Esophagus (tissue), 2 donors: ENCODE data around the gene PDE4D. TPM values are rescaled to one million over a fixed set of nuclear protein-coding genes. Genes with fewer than 3 reads are reported as not detected.

ENCODE experiments used
- H3K27ac ChIP-seq, 2 donors: one replicate each; pipeline ENCODE4 v1.5.1; 2013; ENCODE audit warnings: low read depth in 2 of 2, mild to moderate bottlenecking in 2 of 2, inconsistent platforms in 1 of 2, low read length in 1 of 2, moderate library complexity in 1 of 2
- H3K27me3 ChIP-seq, 2 donors: one replicate each; pipeline ENCODE4 v1.6.1; 2013; ENCODE audit warnings: low read length in 2 of 2, control low read depth in 1 of 2, mild to moderate bottlenecking in 1 of 2; ENCODE audit not compliant: insufficient read depth in 2 of 2, control insufficient read depth in 1 of 2
- H3K36me3 ChIP-seq, 2 donors: one replicate each; pipeline ENCODE4 v1.6.1; 2013; ENCODE audit warnings: low read length in 1 of 2; ENCODE audit not compliant: control insufficient read depth in 2 of 2, insufficient read depth in 2 of 2
- H3K4me1 ChIP-seq, 2 donors: one replicate each; pipeline ENCODE4 v1.6.1; 2013; ENCODE audit warnings: low read length in 1 of 2; ENCODE audit not compliant: control insufficient read depth in 2 of 2, insufficient read depth in 2 of 2
- H3K4me3 ChIP-seq, 2 donors: one replicate each; pipeline ENCODE4 v1.5.1; 2013; ENCODE audit warnings: low read length in 2 of 2, mild to moderate bottlenecking in 2 of 2, low read depth in 1 of 2, moderate library complexity in 1 of 2
- H3K9me3 ChIP-seq, 2 donors: one replicate each; pipeline ENCODE4 v1.6.1; 2013; ENCODE audit warnings: mild to moderate bottlenecking in 2 of 2, low read depth in 1 of 2, low read length in 1 of 2, moderate library complexity in 1 of 2; ENCODE audit not compliant: control insufficient read depth in 2 of 2, insufficient read depth in 1 of 2
- WGBS, 2 donors: extraction: QIAGEN DNeasy Blood & Tissue Kit; methylation state at CpG; one replicate each; pipeline ENCODE4 v1.1.7; 2013; 5-methylcytosine and 5-hydroxymethylcytosine counted together
- polyA plus RNA-seq, 2 donors: library from polyadenylated mRNA; stranded (reverse); fragments of 200-250 nt; gene quantifications; one replicate each; pipeline ENCODE4 v1.2.3, GENCODE V29; 2013
- donor health status: healthy with polysubstance abuse.
- donor health status: Bipolar disorder and iron deficiency.

Gene PDE4D
- polyA plus RNA-seq, 2 donors, result 1.5 to 2.5 TPM

- H3K9me3 ChIP-seq, result no peaks in the 10 kb centered on the region
- no peaks in the 10 kb centered on the region for H3K36me3 ChIP-seq
- no peak overlapping the region for H3K4me3 ChIP-seq
- H3K27me3 ChIP-seq, result no peaks in the 10 kb centered on the region
- 90 to 91% methylated on average over 6 of the region's 6 CpGs for WGBS, 2 donors
- no peak overlapping the region for H3K27ac ChIP-seq
- no peaks in the 10 kb centered on the region for H3K4me1 ChIP-seq
These were observed 725.5 kb downstream of the PDE4D start for GRCh38 chr5:59168067-59168466.

GRCh38 chr5:59164041-59164830 is 729.3 kb downstream of the PDE4D start:
- Histone ChIP-seq H3K9me3 (no peaks in the 10 kb centered on the region), H3K4me1 (no peaks in the 10 kb centered on the region), H3K27me3 (no peaks in the 10 kb centered on the region), H3K36me3 (no peaks in the 10 kb centered on the region), H3K27ac (no peak overlapping the region), H3K4me3 (no peak overlapping the region)
- WGBS, 2 donors, result 68 to 76% methylated on average over 7 of the region's 7 CpGs

GRCh38 chr5:59161221-59162105 is 732.1 kb downstream of the PDE4D start:
- 89 to 94% methylated on average over 9 of the region's 9 CpGs for whole genome bisulfite sequencing, 2 donors

GRCh38 chr5:59158637-59159391 is 734.7 kb downstream of the PDE4D start:
- Histone ChIP-seq H3K4me1 (no peaks in the 10 kb centered on the region), H3K36me3 (no peaks in the 10 kb centered on the region), H3K27me3 (no peaks in the 10 kb centered on the region), H3K27ac (no peak overlapping the region), H3K9me3 (no peaks in the 10 kb centered on the region), H3K4me3 (no peak overlapping the region)
- 16 to 34% methylated on average over 2 of the region's 2 CpGs for WGBS, 2 donors

More at GRCh38 chr5:59161221-59162105, 732.1 kb downstream of the PDE4D start:
- no peaks in the 10 kb centered on the region for H3K27me3 ChIP-seq
- H3K9me3 ChIP-seq, result no peaks in the 10 kb centered on the region
- H3K27ac ChIP-seq, result no peak overlapping the region
- H3K4me1 ChIP-seq, result no peaks in the 10 kb centered on the region
- H3K4me3 ChIP-seq, result no peak overlapping the region
- H3K36me3 ChIP-seq, result no peaks in the 10 kb centered on the region

- 18 to 29% methylated on average over 2 of the region's 2 CpGs for WGBS, 2 donors
- no peak overlapping the region for H3K27ac ChIP-seq
- no peak overlapping the region for H3K4me3 ChIP-seq
- no peaks in the 10 kb centered on the region for H3K36me3 ChIP-seq
- H3K4me1 ChIP-seq, result no peaks in the 10 kb centered on the region
- H3K9me3 ChIP-seq, result no peaks in the 10 kb centered on the region
- H3K27me3 ChIP-seq, result no peaks in the 10 kb centered on the region
These were observed 735.4 kb downstream of the PDE4D start for GRCh38 chr5:59158165-59158564.

GRCh38 chr5:59157068-59157467 is 736.5 kb downstream of the PDE4D start:
- no peaks in the 10 kb centered on the region for H3K9me3 ChIP-seq
- WGBS, 2 donors, result 68 to 75% methylated on average over 4 of the region's 4 CpGs
- no peak overlapping the region for H3K27ac ChIP-seq
- H3K4me1 ChIP-seq, result no peaks in the 10 kb centered on the region
- H3K36me3 ChIP-seq, result no peaks in the 10 kb centered on the region
- H3K27me3 ChIP-seq, result no peaks in the 10 kb centered on the region
- H3K4me3 ChIP-seq, result no peak overlapping the region

- no peaks in the 10 kb centered on the region for H3K36me3 ChIP-seq
- no peak overlapping the region for H3K27ac ChIP-seq
- no peaks in the 10 kb centered on the region for H3K27me3 ChIP-seq
- H3K4me3 ChIP-seq, result no peak overlapping the region
- no peaks in the 10 kb centered on the region for H3K9me3 ChIP-seq
- WGBS, 2 donors, result 73 to 82% methylated on average over 2 of the region's 2 CpGs
- H3K4me1 ChIP-seq, result no peaks in the 10 kb centered on the region
These were observed 740.8 kb downstream of the PDE4D start for GRCh38 chr5:59152701-59153245.

GRCh38 chr5:59151162-59151889 is 742.2 kb downstream of the PDE4D start:
- no peak overlapping the region for H3K27ac ChIP-seq
- H3K36me3 ChIP-seq, result no peaks in the 10 kb centered on the region
- H3K4me3 ChIP-seq, result no peak overlapping the region
- H3K4me1 ChIP-seq, result no peaks in the 10 kb centered on the region
- 68 to 75% methylated on average over 3 of the region's 3 CpGs for WGBS, 2 donors
- no peaks in the 10 kb centered on the region for H3K9me3 ChIP-seq
- no peaks in the 10 kb centered on the region for H3K27me3 ChIP-seq

- WGBS, 2 donors, result 79 to 91% methylated on average over 1 of the region's 1 CpG
- H3K36me3 ChIP-seq, result no peaks in the 10 kb centered on the region
- no peaks in the 10 kb centered on the region for H3K9me3 ChIP-seq
- H3K27ac ChIP-seq, result no peak overlapping the region
- no peak overlapping the region for H3K4me3 ChIP-seq
- no peaks in the 10 kb centered on the region for H3K27me3 ChIP-seq
- H3K4me1 ChIP-seq, result no peaks in the 10 kb centered on the region
These were observed 743.7 kb downstream of the PDE4D start for GRCh38 chr5:59149827-59150226.
